KMS-11 (cell line): ENCODE results near the gene SIRPB1.
"Not testable (repeated sequence)": the region's sequence is repeated elsewhere in the genome, so short reads cannot be mapped to it uniquely, and the experiment has no call there.

ENCODE experiments used
- H2AFZ ChIP-seq: fragments of 200-600 bp; sonication (generic); 2 replicates; pipeline ENCODE4 v1.6.1; 2016; ENCODE audit warnings: antibody characterized with exemption, mixed run types, low read depth
- H3K27ac ChIP-seq: fragments of 200-600 bp; sonication (generic); 2 replicates; pipeline ENCODE4 v1.6.1; 2016; ENCODE audit warnings: mild to moderate bottlenecking, mixed run types
- H3K27me3 ChIP-seq: fragments of 200-600 bp; sonication (generic); 2 replicates; pipeline ENCODE4 v1.6.1; 2017; ENCODE audit warnings: mild to moderate bottlenecking, low read depth, mixed run types, moderate library complexity; ENCODE audit not compliant: insufficient read depth
- H3K36me3 ChIP-seq: fragments of 200-600 bp; sonication (generic); 2 replicates; pipeline ENCODE4 v1.6.1; 2017; ENCODE audit warnings: mild to moderate bottlenecking, mixed run types; ENCODE audit not compliant: insufficient read depth
- H3K4me1 ChIP-seq: fragments of 200-600 bp; sonication (generic); 2 replicates; pipeline ENCODE4 v1.6.1; 2016; ENCODE audit warnings: mild to moderate bottlenecking, low read depth, mixed run types; ENCODE audit not compliant: poor library complexity, severe bottlenecking
- H3K4me2 ChIP-seq: fragments of 200-600 bp; sonication (generic); 2 replicates; pipeline ENCODE4 v1.7.0; 2016; ENCODE audit warnings: mild to moderate bottlenecking, mixed run types
- H3K4me3 ChIP-seq: fragments of 200-600 bp; sonication (generic); IDR thresholded peaks from 2 replicates; pipeline ENCODE4 v1.6.1; 2017; ENCODE audit warnings: low read depth, low read length, mixed read lengths; ENCODE audit not compliant: insufficient read depth
- H3K79me2 ChIP-seq: fragments of 200-600 bp; sonication (generic); 2 replicates; pipeline ENCODE4 v1.6.1; 2016; ENCODE audit warnings: low read depth, mixed run types; ENCODE audit not compliant: insufficient read depth
- H3K9ac ChIP-seq: fragments of 200-600 bp; sonication (generic); 2 replicates; pipeline ENCODE4 v1.6.1; 2016; ENCODE audit warnings: mild to moderate bottlenecking, mixed run types
- H4K20me1 ChIP-seq: fragments of 200-600 bp; sonication (generic); 2 replicates; pipeline ENCODE4 v1.6.1; 2016; ENCODE audit warnings: mild to moderate bottlenecking, mixed run types; ENCODE audit not compliant: insufficient read depth
- TF ChIP-seq, protein P1 (sequence below): fragments of 200-600 bp; sonication (generic); conservative IDR thresholded peaks from 2 replicates; pipeline ENCODE4 v1.6.1; 2017; ENCODE audit warnings: low read depth, mild to moderate bottlenecking, antibody characterized with exemption, low read length, moderate library complexity, mixed read lengths

SIRPB1 gene

GRCh38 chr20:1576641-1577040 lies 43.2 kb downstream of the SIRPB1 start:
- no peaks in the 10 kb centered on the region for H3K27me3 ChIP-seq
- no peak overlapping the region for H3K9ac ChIP-seq
- no peaks in the 10 kb centered on the region for H3K79me2 ChIP-seq
- no peak overlapping the region for H3K4me3 ChIP-seq
- H2AFZ ChIP-seq, result no peak overlapping the region
- no peaks in the 10 kb centered on the region for H4K20me1 ChIP-seq
- H3K4me1 ChIP-seq, result no peaks in the 10 kb centered on the region
- no peak overlapping the region for H3K4me2 ChIP-seq
- H3K36me3 ChIP-seq, result no peaks in the 10 kb centered on the region
- H3K27ac ChIP-seq, result no peak overlapping the region
- TF ChIP-seq, protein P1, sequence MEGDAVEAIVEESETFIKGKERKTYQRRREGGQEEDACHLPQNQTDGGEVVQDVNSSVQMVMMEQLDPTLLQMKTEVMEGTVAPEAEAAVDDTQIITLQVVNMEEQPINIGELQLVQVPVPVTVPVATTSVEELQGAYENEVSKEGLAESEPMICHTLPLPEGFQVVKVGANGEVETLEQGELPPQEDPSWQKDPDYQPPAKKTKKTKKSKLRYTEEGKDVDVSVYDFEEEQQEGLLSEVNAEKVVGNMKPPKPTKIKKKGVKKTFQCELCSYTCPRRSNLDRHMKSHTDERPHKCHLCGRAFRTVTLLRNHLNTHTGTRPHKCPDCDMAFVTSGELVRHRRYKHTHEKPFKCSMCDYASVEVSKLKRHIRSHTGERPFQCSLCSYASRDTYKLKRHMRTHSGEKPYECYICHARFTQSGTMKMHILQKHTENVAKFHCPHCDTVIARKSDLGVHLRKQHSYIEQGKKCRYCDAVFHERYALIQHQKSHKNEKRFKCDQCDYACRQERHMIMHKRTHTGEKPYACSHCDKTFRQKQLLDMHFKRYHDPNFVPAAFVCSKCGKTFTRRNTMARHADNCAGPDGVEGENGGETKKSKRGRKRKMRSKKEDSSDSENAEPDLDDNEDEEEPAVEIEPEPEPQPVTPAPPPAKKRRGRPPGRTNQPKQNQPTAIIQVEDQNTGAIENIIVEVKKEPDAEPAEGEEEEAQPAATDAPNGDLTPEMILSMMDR, result no peak

- not testable (repeated sequence) for H3K79me2 ChIP-seq, H2AFZ ChIP-seq, H3K27ac ChIP-seq, H3K4me3 ChIP-seq, H3K36me3 ChIP-seq, H4K20me1 ChIP-seq, H3K4me2 ChIP-seq, H3K27me3 ChIP-seq, H3K9ac ChIP-seq, H3K4me1 ChIP-seq
These were observed 43.8 kb downstream of the SIRPB1 start for GRCh38 chr20:1576003-1576402.

DNA sequence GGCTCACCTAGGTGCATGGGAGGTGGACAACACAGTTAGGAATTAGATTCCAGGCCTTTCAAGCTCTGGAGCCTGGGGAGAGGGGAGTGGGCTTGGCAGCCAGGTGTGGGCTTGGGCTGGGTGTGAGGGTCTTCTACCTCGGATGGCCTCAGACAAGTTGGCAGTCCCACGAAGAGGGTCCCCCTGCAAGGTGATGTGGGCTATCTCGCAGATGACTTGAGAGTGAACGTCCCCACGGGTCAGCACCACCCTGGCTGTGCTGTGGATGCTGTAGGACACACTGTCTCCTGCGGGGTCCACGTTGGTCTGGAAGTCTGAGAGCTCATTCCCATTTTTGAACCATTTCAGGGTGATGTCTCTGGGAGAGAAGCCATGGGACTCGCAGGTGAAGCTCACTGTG lies 48.2 kb downstream of the SIRPB1 start:
- not testable (repeated sequence) for H3K27ac ChIP-seq, H3K4me3 ChIP-seq

More for the DNA sequence above, 48.2 kb downstream of the SIRPB1 start:
- H3K4me1 ChIP-seq, H4K20me1 ChIP-seq, H3K79me2 ChIP-seq, H3K36me3 ChIP-seq, H2AFZ ChIP-seq, H3K27me3 ChIP-seq, H3K4me2 ChIP-seq, H3K9ac ChIP-seq: not testable (repeated sequence)
